Prostate gland (tissue), 2 donors: ENCODE data around the gene PROB1. TPM values are rescaled to one million over a fixed set of nuclear protein-coding genes. Genes with fewer than 3 reads are reported as not detected.
"Not testable (repeated sequence)": the region's sequence is repeated elsewhere in the genome, so short reads cannot be mapped to it uniquely, and the experiment has no call there.

Source experiments
- DNase-seq: peaks from one replicate; pipeline ENCODE4 v3.0.0-alpha.2; 2019; ENCODE audit warnings: low spot score
- H3K27ac ChIP-seq, 2 donors: fragments of 200-600 bp; sonication (generic); 2 replicates each; pipeline ENCODE4 v1.5.1; 2017 to 2019
- H3K27me3 ChIP-seq: fragments of 200-600 bp; sonication (generic); replicated peaks from 2 replicates; pipeline ENCODE4 v1.5.1; 2019; ENCODE audit not compliant: insufficient read depth
- H3K36me3 ChIP-seq, 2 donors: fragments of 200-600 bp; sonication (generic); 1 replicate in 1 of 2; 2 replicates in 1 of 2; pipeline versions ENCODE4 v1.5.1 to v1.8.1; 2017 to 2019
- H3K4me1 ChIP-seq: fragments of 200-600 bp; sonication (generic); replicated peaks from 2 replicates; pipeline ENCODE4 v1.5.1; 2019
- H3K4me3 ChIP-seq, 2 donors: fragments of 200-600 bp; sonication (generic); 2 replicates each; pipeline ENCODE4 v1.5.1; 2017 to 2019
- H3K9me3 ChIP-seq: fragments of 200-600 bp; sonication (generic); 2 replicates; pipeline ENCODE4 v1.5.1; 2017
- CTCF ChIP-seq, 4 experiments: fragments of 200-600 bp in 2 of 4; fragments of 450-650 bp in 2 of 4; sonication (generic) in 2 of 4; IDR thresholded peaks; 1 replicate in 3 of 4; 2 replicates in 1 of 4; pipeline ENCODE4 v1.5.1; 2016 to 2019; ENCODE audit warnings: antibody characterized with exemption in 4 of 4, mild to moderate bottlenecking in 2 of 4, moderate library complexity in 2 of 4
- POLR2A ChIP-seq: fragments of 450-650 bp; IDR thresholded peaks from one replicate; pipeline ENCODE4 v1.6.1; 2016; ENCODE audit warnings: antibody characterized with exemption, mild to moderate bottlenecking
- POLR2AphosphoS5 ChIP-seq: sonication (generic); formaldehyde crosslinking; IDR thresholded peaks from one replicate; pipeline ENCODE4 v1.6.1; 2017; ENCODE audit warnings: antibody characterized with exemption
- WGBS: methylation state at CpG from one replicate; pipeline ENCODE4 v1.1.5; 2018; 5-methylcytosine and 5-hydroxymethylcytosine counted together
- intact Hi-C: fragments of 100-400 bp; cut with DNase I; formaldehyde crosslinking; loops from one replicate; pipeline ENCODE4 v1.14.2; 2022
- total RNA-seq, 2 donors: library from RNA; depleted of rRNA; stranded (reverse); fragments of >200 nt; gene quantifications; one replicate each; pipeline ENCODE4 v1.1.0, GENCODE V29; 2016

PROB1 gene
- total RNA-seq, 2 donors from 2014 or later = 2.4 TPM

GRCh38 chr5:139354186-139354585 lies 40.7 kb downstream of the PROB1 start:
- Histone ChIP-seq H3K36me3 (no peaks in the 10 kb centered on the region), H3K4me1 (no peaks in the 10 kb centered on the region), H3K27me3 (no peaks in the 10 kb centered on the region), H3K27ac (no peak overlapping the region), H3K9me3 (no peaks in the 10 kb centered on the region), H3K4me3 (no peak overlapping the region)
- DNase-seq = no peak
- TF ChIP-seq POLR2AphosphoS5 = no peak
- no peak for TF ChIP-seq CTCF (IDR thresholded peaks at IDR 0.05)
- no peak for TF ChIP-seq POLR2A
- intact Hi-C loops = no loop called here
- WGBS = 98% methylated on average over 3 of the region's 3 CpGs

- DNase-seq, H3K27me3 ChIP-seq, H3K27ac ChIP-seq, H3K36me3 ChIP-seq, H3K9me3 ChIP-seq, H3K4me1 ChIP-seq, H3K4me3 ChIP-seq, intact Hi-C loops: not testable (repeated sequence)
- 93% methylated on average over 9 of the region's 9 CpGs for WGBS
These were observed 47.0 kb downstream of the PROB1 start for GRCh38 chr5:139347863-139348262.

GRCh38 chr5:139345442-139345841 lies 49.5 kb downstream of the PROB1 start:
- intact Hi-C loops, H3K4me1 ChIP-seq: not testable (repeated sequence)
- WGBS = 93% methylated on average over 8 of the region's 8 CpGs

GRCh38 chr5:139344177-139344576 lies 50.7 kb downstream of the PROB1 start:
- WGBS = 68% methylated on average over 2 of the region's 2 CpGs
- no peak for DNase-seq
- peaks cover 4% of the 10 kb centered on the region for H3K4me1 ChIP-seq
- peak overlapping the region in 1 of 2 donors; percentile 73 for H3K4me3 ChIP-seq
- H3K9me3 ChIP-seq = no peaks in the 10 kb centered on the region
- no peaks in the 10 kb centered on the region for H3K27me3 ChIP-seq
- H3K27ac ChIP-seq = no peak overlapping the region
- no peak for TF ChIP-seq POLR2A
- TF ChIP-seq CTCF (IDR thresholded peaks at IDR 0.05) = no peak
- TF ChIP-seq POLR2AphosphoS5 = no peak
- intact Hi-C loops = loop anchor here (5.0 kb wide), 1 partner anchor 52 kb away; the partner anchor contains the start of gene MATR3
- no peaks in the 10 kb centered on the region for H3K36me3 ChIP-seq

More at GRCh38 chr5:139345442-139345841, 49.5 kb downstream of the PROB1 start:
- H3K4me3 ChIP-seq, DNase-seq, H3K27ac ChIP-seq, H3K9me3 ChIP-seq, H3K27me3 ChIP-seq, H3K36me3 ChIP-seq: not testable (repeated sequence)

- intact Hi-C loops = loop anchor here (5.0 kb wide), 1 partner anchor 51 kb away; the partner anchor contains the start of gene MATR3
- WGBS = 76% methylated on average over 9 of the region's 9 CpGs
These were observed 51.4 kb downstream of the PROB1 start for GRCh38 chr5:139343476-139343875.

More at GRCh38 chr5:139343476-139343875, 51.4 kb downstream of the PROB1 start:
- no peak for DNase-seq
- Histone ChIP-seq H3K4me3 (peak overlapping the region; percentile 73 to 91), H3K27me3 (no peaks in the 10 kb centered on the region), H3K9me3 (no peaks in the 10 kb centered on the region), H3K4me1 (peaks cover 4% of the 10 kb centered on the region), H3K36me3 (no peaks in the 10 kb centered on the region), H3K27ac (no peak overlapping the region)
- TF ChIP-seq CTCF (IDR thresholded peaks at IDR 0.05) (no peak), POLR2A (no peak), POLR2AphosphoS5 (no peak)
